GM23338 (cell line): ENCODE data around the gene CCNK. TPM values are rescaled to one million over a fixed set of nuclear protein-coding genes. Genes with fewer than 3 reads are reported as not detected.

Experiments
- ATAC-seq: fragments of 200-7000 bp; cut with Tn5 transposase; 3 replicates; pipeline ENCODE4 v1.9.1; 2020
- DNase-seq: peaks from one replicate; pipeline ENCODE4 v3.0.0-alpha.2; 2015; ENCODE audit warnings: low spot score
- H2AFZ ChIP-seq: fragments of 200-600 bp; sonication (generic); 2 replicates; pipeline ENCODE4 v1.8.0; 2016; ENCODE audit warnings: antibody characterized with exemption, mild to moderate bottlenecking, moderate library complexity
- H3F3A ChIP-seq: fragments of 200-600 bp; sonication (generic); replicated peaks from 2 replicates; pipeline ENCODE4 v1.8.0; 2017; ENCODE audit warnings: antibody characterized with exemption, mixed run types, low read depth
- H3K27ac ChIP-seq: fragments of 200-600 bp; sonication (generic); 2 replicates; pipeline ENCODE4 v1.6.1; 2016; ENCODE audit warnings: low read depth
- H3K27me3 ChIP-seq: fragments of 200-600 bp; sonication (generic); 2 replicates; pipeline ENCODE4 v1.8.0; 2016; ENCODE audit warnings: mild to moderate bottlenecking, mixed run types, moderate library complexity; ENCODE audit not compliant: insufficient read depth
- H3K36me3 ChIP-seq: fragments of 200-600 bp; sonication (generic); 2 replicates; pipeline ENCODE4 v1.8.0; 2016; ENCODE audit warnings: mild to moderate bottlenecking; ENCODE audit not compliant: insufficient read depth
- H3K4me1 ChIP-seq: fragments of 200-600 bp; sonication (generic); 2 replicates; pipeline ENCODE4 v1.8.0; 2016; ENCODE audit warnings: mild to moderate bottlenecking, moderate library complexity; ENCODE audit not compliant: insufficient read depth
- H3K4me2 ChIP-seq: fragments of 200-600 bp; sonication (generic); 2 replicates; pipeline ENCODE4 v1.7.1; 2017; ENCODE audit warnings: mixed run types
- H3K4me3 ChIP-seq: fragments of 200-600 bp; sonication (generic); 2 replicates; pipeline ENCODE4 v1.6.1; 2016; ENCODE audit warnings: mixed run types
- H3K79me2 ChIP-seq: fragments of 200-600 bp; sonication (generic); replicated peaks from 2 replicates; pipeline ENCODE4 v1.8.0; 2017; ENCODE audit warnings: mild to moderate bottlenecking; ENCODE audit not compliant: insufficient read depth
- H3K9me2 ChIP-seq: fragments of 200-600 bp; sonication (generic); 2 replicates; pipeline ENCODE4 v1.8.0; 2017; ENCODE audit not compliant: insufficient read depth
- H4K20me1 ChIP-seq: fragments of 200-600 bp; sonication (generic); replicated peaks from 2 replicates; pipeline ENCODE4 v1.8.0; 2017; ENCODE audit warnings: mild to moderate bottlenecking; ENCODE audit not compliant: insufficient read depth
- H3K27ac Mint-ChIP-seq: 2 replicates; pipeline ENCODE4 v1.8.0; 2020; ENCODE audit warnings: inconsistent platforms, mild to moderate bottlenecking, moderate library complexity, mixed read lengths
- H3K27me3 Mint-ChIP-seq: 3 replicates; pipeline ENCODE4 v1.8.0; 2022; ENCODE audit warnings: low read depth, mild to moderate bottlenecking, moderate library complexity, mixed read lengths, inconsistent platforms; ENCODE audit not compliant: insufficient read depth, poor library complexity
- H3K36me3 Mint-ChIP-seq: 3 replicates; pipeline ENCODE4 v1.8.0; 2021; ENCODE audit warnings: low read depth, mild to moderate bottlenecking, inconsistent platforms, moderate library complexity, mixed read lengths
- H3K4me1 Mint-ChIP-seq: 3 replicates; pipeline ENCODE4 v1.8.0; 2020; ENCODE audit warnings: mild to moderate bottlenecking, inconsistent platforms, mixed read lengths
- H3K4me3 Mint-ChIP-seq: 3 replicates; pipeline ENCODE4 v1.8.0; 2021; ENCODE audit warnings: moderate library complexity, mild to moderate bottlenecking, inconsistent platforms, mixed read lengths
- H3K9me3 Mint-ChIP-seq: 3 replicates; pipeline ENCODE4 v1.8.0; 2020; ENCODE audit warnings: moderate library complexity, mild to moderate bottlenecking, inconsistent platforms, mixed read lengths
- CREB1 ChIP-seq: fragments of 250-450 bp; sonication (Bioruptor Pico); IDR thresholded peaks from 2 replicates; pipeline ENCODE4 v1.5.0; 2020; ENCODE audit warnings: low read depth, mild to moderate bottlenecking, moderate library complexity
- EZH2 ChIP-seq: fragments of 200-600 bp; sonication (generic); IDR thresholded peaks from one replicate; pipeline ENCODE4 v1.8.0; 2017; ENCODE audit warnings: antibody characterized with exemption, mild to moderate bottlenecking, low read depth; ENCODE audit not compliant: unreplicated experiment
- EZH2phosphoT487 ChIP-seq: fragments of 200-600 bp; sonication (generic); IDR thresholded peaks from one replicate; pipeline ENCODE4 v1.8.1; 2018; ENCODE audit warnings: antibody characterized with exemption; ENCODE audit not compliant: unreplicated experiment
- JUNB ChIP-seq: IDR thresholded peaks from one replicate; pipeline ENCODE4 v1.6.1; 2016; ENCODE audit warnings: antibody characterized with exemption; ENCODE audit not compliant: unreplicated experiment
- NANOG ChIP-seq: IDR thresholded peaks from 2 replicates; pipeline ENCODE4 v1.6.1; 2016; ENCODE audit warnings: antibody characterized with exemption, borderline replicate concordance
- POLR2AphosphoS5 ChIP-seq: IDR thresholded peaks from 2 replicates; pipeline ENCODE4 v1.6.1; 2016; ENCODE audit warnings: antibody characterized with exemption, low read depth
- REST ChIP-seq: IDR thresholded peaks from one replicate; pipeline ENCODE4 v1.6.1; 2018; ENCODE audit warnings: antibody characterized with exemption; ENCODE audit not compliant: unreplicated experiment
- STAT1 ChIP-seq: IDR thresholded peaks from one replicate; pipeline ENCODE4 v1.6.1; 2016; ENCODE audit warnings: antibody characterized with exemption; ENCODE audit not compliant: unreplicated experiment
- ZNF114 ChIP-seq: fragments of 250-450 bp; sonication (Bioruptor Pico); IDR thresholded peaks from 2 replicates; pipeline ENCODE4 v1.5.0; 2020; ENCODE audit warnings: mild to moderate bottlenecking, moderate library complexity
- ZNF331 ChIP-seq: fragments of 250-450 bp; sonication (Bioruptor Pico); IDR thresholded peaks from 2 replicates; pipeline ENCODE4 v1.5.0; 2020; ENCODE audit warnings: low read depth, mild to moderate bottlenecking, moderate library complexity
- polyA plus RNA-seq: library from polyadenylated mRNA; unstranded; fragments of >200 nt; fragmentation: Nextera tagmentation; extraction: Ambion mirVana; gene quantifications from 2 replicates; pipeline ENCODE4 v1.2.1, GENCODE V29; 2016
- total RNA-seq: library from RNA; depleted of rRNA; stranded (reverse); fragments of >200 nt; shearing (Covaris generic); gene quantifications from 2 replicates; pipeline ENCODE4 v1.2.3, GENCODE V29; 2014
- TF ChIP-seq, protein P1 (sequence below): IDR thresholded peaks from 2 replicates; pipeline ENCODE4 v1.6.1; 2016; ENCODE audit warnings: antibody characterized with exemption
- TF ChIP-seq, protein P2 (sequence below), 2 experiments: fragments of 200-600 bp in 1 of 2; sonication (generic) in 1 of 2; conservative IDR thresholded peaks; 2 replicates each; pipeline versions ENCODE4 v1.5.1 to v1.6.1; 2016 to 2017; ENCODE audit warnings: antibody characterized with exemption in 2 of 2, low read depth in 2 of 2, mild to moderate bottlenecking in 2 of 2, moderate library complexity in 1 of 2
- TF ChIP-seq, protein P3 (sequence below): fragments of 250-450 bp; sonication (Bioruptor Pico); IDR thresholded peaks from 2 replicates; pipeline ENCODE4 v1.5.0; 2020; ENCODE audit warnings: mild to moderate bottlenecking, moderate library complexity

The CCNK gene
- total and polyA plus RNA-seq, 2 experiments from 2014 or later: 54.0 to 60.6 TPM

- no peak overlapping the region for H3K4me3 ChIP-seq
- H3K36me3 Mint-ChIP-seq: no peaks in the 10 kb centered on the region
- DNase-seq (peak; percentile 62), ATAC-seq (peak; percentile 71)
- no peak overlapping the region for H2AFZ ChIP-seq
- no peaks in the 10 kb centered on the region for H3K9me3 Mint-ChIP-seq
- peaks cover 34% of the 10 kb centered on the region for H3K4me1 Mint-ChIP-seq
- H3K79me2 ChIP-seq: peaks cover 53% of the 10 kb centered on the region
- H3K36me3 ChIP-seq: no peaks in the 10 kb centered on the region
- no peak for TF ChIP-seq REST
- TF ChIP-seq ZNF331 (CRISPR knock-in tag): no peak
- TF ChIP-seq CREB1: no peak
- TF ChIP-seq, protein P1, sequence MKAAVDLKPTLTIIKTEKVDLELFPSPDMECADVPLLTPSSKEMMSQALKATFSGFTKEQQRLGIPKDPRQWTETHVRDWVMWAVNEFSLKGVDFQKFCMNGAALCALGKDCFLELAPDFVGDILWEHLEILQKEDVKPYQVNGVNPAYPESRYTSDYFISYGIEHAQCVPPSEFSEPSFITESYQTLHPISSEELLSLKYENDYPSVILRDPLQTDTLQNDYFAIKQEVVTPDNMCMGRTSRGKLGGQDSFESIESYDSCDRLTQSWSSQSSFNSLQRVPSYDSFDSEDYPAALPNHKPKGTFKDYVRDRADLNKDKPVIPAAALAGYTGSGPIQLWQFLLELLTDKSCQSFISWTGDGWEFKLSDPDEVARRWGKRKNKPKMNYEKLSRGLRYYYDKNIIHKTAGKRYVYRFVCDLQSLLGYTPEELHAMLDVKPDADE: no peak
- no peak for TF ChIP-seq STAT1
- TF ChIP-seq, protein P2, sequence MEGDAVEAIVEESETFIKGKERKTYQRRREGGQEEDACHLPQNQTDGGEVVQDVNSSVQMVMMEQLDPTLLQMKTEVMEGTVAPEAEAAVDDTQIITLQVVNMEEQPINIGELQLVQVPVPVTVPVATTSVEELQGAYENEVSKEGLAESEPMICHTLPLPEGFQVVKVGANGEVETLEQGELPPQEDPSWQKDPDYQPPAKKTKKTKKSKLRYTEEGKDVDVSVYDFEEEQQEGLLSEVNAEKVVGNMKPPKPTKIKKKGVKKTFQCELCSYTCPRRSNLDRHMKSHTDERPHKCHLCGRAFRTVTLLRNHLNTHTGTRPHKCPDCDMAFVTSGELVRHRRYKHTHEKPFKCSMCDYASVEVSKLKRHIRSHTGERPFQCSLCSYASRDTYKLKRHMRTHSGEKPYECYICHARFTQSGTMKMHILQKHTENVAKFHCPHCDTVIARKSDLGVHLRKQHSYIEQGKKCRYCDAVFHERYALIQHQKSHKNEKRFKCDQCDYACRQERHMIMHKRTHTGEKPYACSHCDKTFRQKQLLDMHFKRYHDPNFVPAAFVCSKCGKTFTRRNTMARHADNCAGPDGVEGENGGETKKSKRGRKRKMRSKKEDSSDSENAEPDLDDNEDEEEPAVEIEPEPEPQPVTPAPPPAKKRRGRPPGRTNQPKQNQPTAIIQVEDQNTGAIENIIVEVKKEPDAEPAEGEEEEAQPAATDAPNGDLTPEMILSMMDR (conservative IDR thresholded peaks at IDR 0.05; ENCODE audit: low read depth in 2 of 2): no peak
- TF ChIP-seq NANOG: no peak
- no peak for TF ChIP-seq ZNF114 (CRISPR knock-in tag)
- TF ChIP-seq, protein P3, sequence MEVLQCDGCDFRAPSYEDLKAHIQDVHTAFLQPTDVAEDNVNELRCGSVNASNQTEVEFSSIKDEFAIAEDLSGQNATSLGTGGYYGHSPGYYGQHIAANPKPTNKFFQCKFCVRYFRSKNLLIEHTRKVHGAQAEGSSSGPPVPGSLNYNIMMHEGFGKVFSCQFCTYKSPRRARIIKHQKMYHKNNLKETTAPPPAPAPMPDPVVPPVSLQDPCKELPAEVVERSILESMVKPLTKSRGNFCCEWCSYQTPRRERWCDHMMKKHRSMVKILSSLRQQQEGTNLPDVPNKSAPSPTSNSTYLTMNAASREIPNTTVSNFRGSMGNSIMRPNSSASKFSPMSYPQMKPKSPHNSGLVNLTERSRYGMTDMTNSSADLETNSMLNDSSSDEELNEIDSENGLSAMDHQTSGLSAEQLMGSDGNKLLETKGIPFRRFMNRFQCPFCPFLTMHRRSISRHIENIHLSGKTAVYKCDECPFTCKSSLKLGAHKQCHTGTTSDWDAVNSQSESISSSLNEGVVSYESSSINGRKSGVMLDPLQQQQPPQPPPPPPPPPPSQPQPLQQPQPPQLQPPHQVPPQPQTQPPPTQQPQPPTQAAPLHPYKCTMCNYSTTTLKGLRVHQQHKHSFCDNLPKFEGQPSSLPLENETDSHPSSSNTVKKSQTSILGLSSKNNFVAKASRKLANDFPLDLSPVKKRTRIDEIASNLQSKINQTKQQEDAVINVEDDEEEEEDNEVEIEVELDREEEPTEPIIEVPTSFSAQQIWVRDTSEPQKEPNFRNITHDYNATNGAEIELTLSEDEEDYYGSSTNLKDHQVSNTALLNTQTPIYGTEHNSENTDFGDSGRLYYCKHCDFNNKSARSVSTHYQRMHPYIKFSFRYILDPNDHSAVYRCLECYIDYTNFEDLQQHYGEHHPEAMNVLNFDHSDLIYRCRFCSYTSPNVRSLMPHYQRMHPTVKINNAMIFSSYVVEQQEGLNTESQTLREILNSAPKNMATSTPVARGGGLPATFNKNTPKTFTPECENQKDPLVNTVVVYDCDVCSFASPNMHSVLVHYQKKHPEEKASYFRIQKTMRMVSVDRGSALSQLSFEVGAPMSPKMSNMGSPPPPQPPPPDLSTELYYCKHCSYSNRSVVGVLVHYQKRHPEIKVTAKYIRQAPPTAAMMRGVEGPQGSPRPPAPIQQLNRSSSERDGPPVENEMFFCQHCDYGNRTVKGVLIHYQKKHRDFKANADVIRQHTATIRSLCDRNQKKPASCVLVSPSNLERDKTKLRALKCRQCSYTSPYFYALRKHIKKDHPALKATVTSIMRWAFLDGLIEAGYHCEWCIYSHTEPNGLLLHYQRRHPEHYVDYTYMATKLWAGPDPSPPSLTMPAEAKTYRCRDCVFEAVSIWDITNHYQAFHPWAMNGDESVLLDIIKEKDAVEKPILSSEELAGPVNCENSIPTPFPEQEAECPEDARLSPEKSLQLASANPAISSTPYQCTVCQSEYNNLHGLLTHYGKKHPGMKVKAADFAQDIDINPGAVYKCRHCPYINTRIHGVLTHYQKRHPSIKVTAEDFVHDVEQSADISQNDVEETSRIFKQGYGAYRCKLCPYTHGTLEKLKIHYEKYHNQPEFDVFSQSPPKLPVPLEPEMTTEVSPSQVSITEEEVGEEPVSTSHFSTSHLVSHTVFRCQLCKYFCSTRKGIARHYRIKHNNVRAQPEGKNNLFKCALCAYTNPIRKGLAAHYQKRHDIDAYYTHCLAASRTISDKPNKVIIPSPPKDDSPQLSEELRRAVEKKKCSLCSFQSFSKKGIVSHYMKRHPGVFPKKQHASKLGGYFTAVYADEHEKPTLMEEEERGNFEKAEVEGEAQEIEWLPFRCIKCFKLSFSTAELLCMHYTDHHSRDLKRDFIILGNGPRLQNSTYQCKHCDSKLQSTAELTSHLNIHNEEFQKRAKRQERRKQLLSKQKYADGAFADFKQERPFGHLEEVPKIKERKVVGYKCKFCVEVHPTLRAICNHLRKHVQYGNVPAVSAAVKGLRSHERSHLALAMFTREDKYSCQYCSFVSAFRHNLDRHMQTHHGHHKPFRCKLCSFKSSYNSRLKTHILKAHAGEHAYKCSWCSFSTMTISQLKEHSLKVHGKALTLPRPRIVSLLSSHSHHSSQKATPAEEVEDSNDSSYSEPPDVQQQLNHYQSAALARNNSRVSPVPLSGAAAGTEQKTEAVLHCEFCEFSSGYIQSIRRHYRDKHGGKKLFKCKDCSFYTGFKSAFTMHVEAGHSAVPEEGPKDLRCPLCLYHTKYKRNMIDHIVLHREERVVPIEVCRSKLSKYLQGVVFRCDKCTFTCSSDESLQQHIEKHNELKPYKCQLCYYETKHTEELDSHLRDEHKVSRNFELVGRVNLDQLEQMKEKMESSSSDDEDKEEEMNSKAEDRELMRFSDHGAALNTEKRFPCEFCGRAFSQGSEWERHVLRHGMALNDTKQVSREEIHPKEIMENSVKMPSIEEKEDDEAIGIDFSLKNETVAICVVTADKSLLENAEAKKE (CRISPR knock-in tag): no peak
- TF ChIP-seq JUNB: no peak
- no peak for TF ChIP-seq EZH2phosphoT487
- TF ChIP-seq EZH2: no peak
- TF ChIP-seq POLR2AphosphoS5: no peak
- no peaks in the 10 kb centered on the region for H3F3A ChIP-seq
- H3K4me1 ChIP-seq: peaks cover 6% of the 10 kb centered on the region
- H3K4me2 ChIP-seq: no peak overlapping the region
- H3K27me3 ChIP-seq: no peaks in the 10 kb centered on the region
- no peak overlapping the region for H3K4me3 Mint-ChIP-seq
- H3K27me3 Mint-ChIP-seq: peaks cover 18% of the 10 kb centered on the region
- 0 out of 2 replicates have a peak overlapping the region, but pooled peaks have one; percentile 56 for H3K27ac Mint-ChIP-seq
- H3K27ac ChIP-seq: no peak overlapping the region
- no peaks in the 10 kb centered on the region for H3K9me2 ChIP-seq
- H4K20me1 ChIP-seq: no peaks in the 10 kb centered on the region; the same call in 1 of the 2 replicates
These were observed 56.2 kb downstream of the CCNK start for GRCh38 chr14:99537399-99537798.
